GM23338 (cell line): ENCODE results near the gene AMER1. TPM values are rescaled to one million over a fixed set of nuclear protein-coding genes. Genes with fewer than 3 reads are reported as not detected.

Experiments
- ATAC-seq: fragments of 200-7000 bp; cut with Tn5 transposase; 3 replicates; pipeline ENCODE4 v1.9.1; 2020
- DNase-seq: peaks from one replicate; pipeline ENCODE4 v3.0.0-alpha.2; 2015; ENCODE audit warnings: low spot score
- H2AFZ ChIP-seq: fragments of 200-600 bp; sonication (generic); 2 replicates; pipeline ENCODE4 v1.8.0; 2016; ENCODE audit warnings: antibody characterized with exemption, mild to moderate bottlenecking, moderate library complexity
- H3F3A ChIP-seq: fragments of 200-600 bp; sonication (generic); replicated peaks from 2 replicates; pipeline ENCODE4 v1.8.0; 2017; ENCODE audit warnings: antibody characterized with exemption, mixed run types, low read depth
- H3K27ac ChIP-seq: fragments of 200-600 bp; sonication (generic); 2 replicates; pipeline ENCODE4 v1.6.1; 2016; ENCODE audit warnings: low read depth
- H3K27me3 ChIP-seq: fragments of 200-600 bp; sonication (generic); 2 replicates; pipeline ENCODE4 v1.8.0; 2016; ENCODE audit warnings: mild to moderate bottlenecking, mixed run types, moderate library complexity; ENCODE audit not compliant: insufficient read depth
- H3K36me3 ChIP-seq: fragments of 200-600 bp; sonication (generic); 2 replicates; pipeline ENCODE4 v1.8.0; 2016; ENCODE audit warnings: mild to moderate bottlenecking; ENCODE audit not compliant: insufficient read depth
- H3K4me1 ChIP-seq: fragments of 200-600 bp; sonication (generic); 2 replicates; pipeline ENCODE4 v1.8.0; 2016; ENCODE audit warnings: mild to moderate bottlenecking, moderate library complexity; ENCODE audit not compliant: insufficient read depth
- H3K4me2 ChIP-seq: fragments of 200-600 bp; sonication (generic); 2 replicates; pipeline ENCODE4 v1.7.1; 2017; ENCODE audit warnings: mixed run types
- H3K4me3 ChIP-seq: fragments of 200-600 bp; sonication (generic); 2 replicates; pipeline ENCODE4 v1.6.1; 2016; ENCODE audit warnings: mixed run types
- H3K79me2 ChIP-seq: fragments of 200-600 bp; sonication (generic); replicated peaks from 2 replicates; pipeline ENCODE4 v1.8.0; 2017; ENCODE audit warnings: mild to moderate bottlenecking; ENCODE audit not compliant: insufficient read depth
- H3K9me2 ChIP-seq: fragments of 200-600 bp; sonication (generic); 2 replicates; pipeline ENCODE4 v1.8.0; 2017; ENCODE audit not compliant: insufficient read depth
- H4K20me1 ChIP-seq: fragments of 200-600 bp; sonication (generic); replicated peaks from 2 replicates; pipeline ENCODE4 v1.8.0; 2017; ENCODE audit warnings: mild to moderate bottlenecking; ENCODE audit not compliant: insufficient read depth
- H3K27ac Mint-ChIP-seq: 2 replicates; pipeline ENCODE4 v1.8.0; 2020; ENCODE audit warnings: inconsistent platforms, mild to moderate bottlenecking, moderate library complexity, mixed read lengths
- H3K27me3 Mint-ChIP-seq: 3 replicates; pipeline ENCODE4 v1.8.0; 2022; ENCODE audit warnings: low read depth, mild to moderate bottlenecking, moderate library complexity, mixed read lengths, inconsistent platforms; ENCODE audit not compliant: insufficient read depth, poor library complexity
- H3K36me3 Mint-ChIP-seq: 3 replicates; pipeline ENCODE4 v1.8.0; 2021; ENCODE audit warnings: low read depth, mild to moderate bottlenecking, inconsistent platforms, moderate library complexity, mixed read lengths
- H3K4me1 Mint-ChIP-seq: 3 replicates; pipeline ENCODE4 v1.8.0; 2020; ENCODE audit warnings: mild to moderate bottlenecking, inconsistent platforms, mixed read lengths
- H3K4me3 Mint-ChIP-seq: 3 replicates; pipeline ENCODE4 v1.8.0; 2021; ENCODE audit warnings: moderate library complexity, mild to moderate bottlenecking, inconsistent platforms, mixed read lengths
- H3K9me3 Mint-ChIP-seq: 3 replicates; pipeline ENCODE4 v1.8.0; 2020; ENCODE audit warnings: moderate library complexity, mild to moderate bottlenecking, inconsistent platforms, mixed read lengths
- CREB1 ChIP-seq: fragments of 250-450 bp; sonication (Bioruptor Pico); IDR thresholded peaks from 2 replicates; pipeline ENCODE4 v1.5.0; 2020; ENCODE audit warnings: low read depth, mild to moderate bottlenecking, moderate library complexity
- EZH2phosphoT487 ChIP-seq: fragments of 200-600 bp; sonication (generic); IDR thresholded peaks from one replicate; pipeline ENCODE4 v1.8.1; 2018; ENCODE audit warnings: antibody characterized with exemption; ENCODE audit not compliant: unreplicated experiment
- JUNB ChIP-seq: IDR thresholded peaks from one replicate; pipeline ENCODE4 v1.6.1; 2016; ENCODE audit warnings: antibody characterized with exemption; ENCODE audit not compliant: unreplicated experiment
- NANOG ChIP-seq: IDR thresholded peaks from 2 replicates; pipeline ENCODE4 v1.6.1; 2016; ENCODE audit warnings: antibody characterized with exemption, borderline replicate concordance
- POLR2AphosphoS5 ChIP-seq: IDR thresholded peaks from 2 replicates; pipeline ENCODE4 v1.6.1; 2016; ENCODE audit warnings: antibody characterized with exemption, low read depth
- STAT1 ChIP-seq: IDR thresholded peaks from one replicate; pipeline ENCODE4 v1.6.1; 2016; ENCODE audit warnings: antibody characterized with exemption; ENCODE audit not compliant: unreplicated experiment
- ZNF331 ChIP-seq: fragments of 250-450 bp; sonication (Bioruptor Pico); IDR thresholded peaks from 2 replicates; pipeline ENCODE4 v1.5.0; 2020; ENCODE audit warnings: low read depth, mild to moderate bottlenecking, moderate library complexity
- polyA plus RNA-seq: library from polyadenylated mRNA; unstranded; fragments of >200 nt; fragmentation: Nextera tagmentation; extraction: Ambion mirVana; gene quantifications from 2 replicates; pipeline ENCODE4 v1.2.1, GENCODE V29; 2016
- total RNA-seq: library from RNA; depleted of rRNA; stranded (reverse); fragments of >200 nt; shearing (Covaris generic); gene quantifications from 2 replicates; pipeline ENCODE4 v1.2.3, GENCODE V29; 2014
- TF ChIP-seq, protein P1 (sequence below), 2 experiments: fragments of 200-600 bp in 1 of 2; sonication (generic) in 1 of 2; conservative IDR thresholded peaks; 2 replicates each; pipeline versions ENCODE4 v1.5.1 to v1.6.1; 2016 to 2017; ENCODE audit warnings: antibody characterized with exemption in 2 of 2, low read depth in 2 of 2, mild to moderate bottlenecking in 2 of 2, moderate library complexity in 1 of 2
- TF ChIP-seq, protein P2 (sequence below): IDR thresholded peaks from 2 replicates; pipeline ENCODE4 v1.6.1; 2016; ENCODE audit warnings: antibody characterized with exemption

AMER1 gene
- total and polyA plus RNA-seq, 2 experiments from 2014 or later: 0.48 to 10.9 TPM

DNA sequence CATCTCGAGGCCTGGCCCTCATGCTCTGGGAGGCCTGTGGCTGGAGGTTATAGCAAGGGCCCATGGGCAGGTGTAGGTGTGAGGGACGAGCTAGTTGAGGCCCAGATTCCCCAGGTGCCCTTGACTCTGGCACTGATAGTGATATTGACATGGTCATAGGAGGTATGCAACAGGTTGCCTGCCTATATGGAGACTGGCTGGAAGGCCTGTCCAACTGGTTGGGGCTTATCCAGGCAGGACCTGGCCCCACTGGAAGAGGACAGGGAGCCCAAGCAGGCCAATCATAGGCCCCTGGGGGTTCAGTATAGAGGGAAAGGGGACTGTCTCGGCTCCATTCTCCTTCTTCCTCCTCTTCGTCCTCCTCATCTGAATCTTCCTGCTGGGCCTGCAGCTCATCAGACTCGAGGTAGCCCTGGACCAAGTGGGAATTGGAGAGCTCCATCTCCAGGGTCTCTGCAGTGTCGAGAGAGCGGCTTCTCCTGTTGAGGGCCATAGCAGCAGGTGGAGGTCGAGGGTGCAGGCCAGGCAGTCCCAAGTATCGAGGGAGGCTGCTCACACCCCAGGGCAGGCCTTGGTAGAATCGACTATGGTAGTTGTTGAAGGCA, 15.3 kb downstream of the AMER1 start:
- Histone ChIP-seq H3F3A (no peaks in the 10 kb centered on the region), H4K20me1 (no peaks in the 10 kb centered on the region), H3K27ac (no peak overlapping the region), H3K9me2 (no peaks in the 10 kb centered on the region), H3K27me3 (no peaks in the 10 kb centered on the region), H3K36me3 (no peaks in the 10 kb centered on the region), H3K4me1 (no peaks in the 10 kb centered on the region), H2AFZ (no peak overlapping the region), H3K4me2 (no peak overlapping the region), H3K4me3 (no peak overlapping the region), H3K79me2 (no peaks in the 10 kb centered on the region)
- peaks cover 20% of the 10 kb centered on the region for H3K36me3 Mint-ChIP-seq
- H3K27ac Mint-ChIP-seq: no peak overlapping the region
- no peak overlapping the region for H3K4me3 Mint-ChIP-seq
- no peaks in the 10 kb centered on the region for H3K27me3 Mint-ChIP-seq
- DNase-seq (no peak), ATAC-seq (no peak)
- no peaks in the 10 kb centered on the region for H3K9me3 Mint-ChIP-seq
- TF ChIP-seq EZH2phosphoT487: no peak
- TF ChIP-seq, protein P1, sequence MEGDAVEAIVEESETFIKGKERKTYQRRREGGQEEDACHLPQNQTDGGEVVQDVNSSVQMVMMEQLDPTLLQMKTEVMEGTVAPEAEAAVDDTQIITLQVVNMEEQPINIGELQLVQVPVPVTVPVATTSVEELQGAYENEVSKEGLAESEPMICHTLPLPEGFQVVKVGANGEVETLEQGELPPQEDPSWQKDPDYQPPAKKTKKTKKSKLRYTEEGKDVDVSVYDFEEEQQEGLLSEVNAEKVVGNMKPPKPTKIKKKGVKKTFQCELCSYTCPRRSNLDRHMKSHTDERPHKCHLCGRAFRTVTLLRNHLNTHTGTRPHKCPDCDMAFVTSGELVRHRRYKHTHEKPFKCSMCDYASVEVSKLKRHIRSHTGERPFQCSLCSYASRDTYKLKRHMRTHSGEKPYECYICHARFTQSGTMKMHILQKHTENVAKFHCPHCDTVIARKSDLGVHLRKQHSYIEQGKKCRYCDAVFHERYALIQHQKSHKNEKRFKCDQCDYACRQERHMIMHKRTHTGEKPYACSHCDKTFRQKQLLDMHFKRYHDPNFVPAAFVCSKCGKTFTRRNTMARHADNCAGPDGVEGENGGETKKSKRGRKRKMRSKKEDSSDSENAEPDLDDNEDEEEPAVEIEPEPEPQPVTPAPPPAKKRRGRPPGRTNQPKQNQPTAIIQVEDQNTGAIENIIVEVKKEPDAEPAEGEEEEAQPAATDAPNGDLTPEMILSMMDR (conservative IDR thresholded peaks at IDR 0.05; ENCODE audit: low read depth in 2 of 2): no peak
- H3K4me1 Mint-ChIP-seq: peaks cover 3% of the 10 kb centered on the region; the same call in 1 of the 3 replicates

DNA sequence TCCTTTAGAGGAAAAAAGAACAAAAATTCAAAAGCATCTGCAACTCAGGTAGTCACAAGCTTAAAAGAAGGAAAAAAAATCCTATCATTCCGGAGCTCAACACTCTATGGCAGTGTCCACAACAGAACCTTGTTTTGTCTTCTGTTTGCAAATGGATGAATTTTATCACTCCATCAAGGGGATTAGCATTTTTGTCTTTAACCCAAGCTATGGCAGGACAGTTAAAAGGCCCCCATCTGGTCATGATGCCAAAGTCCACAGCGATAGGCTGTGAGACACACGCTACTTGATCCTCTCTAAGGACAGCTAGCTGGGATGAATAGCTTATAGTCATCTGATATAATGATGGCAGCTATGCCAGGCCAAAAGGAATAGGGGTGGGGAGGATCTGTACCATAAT, 16.6 kb downstream of the AMER1 start:
- Histone ChIP-seq H3F3A (no peaks in the 10 kb centered on the region), H3K4me2 (no peak overlapping the region), H3K79me2 (no peaks in the 10 kb centered on the region), H3K27ac (no peak overlapping the region), H3K4me1 (no peaks in the 10 kb centered on the region), H4K20me1 (no peaks in the 10 kb centered on the region), H3K27me3 (no peaks in the 10 kb centered on the region), H3K9me2 (no peaks in the 10 kb centered on the region), H3K36me3 (no peaks in the 10 kb centered on the region), H2AFZ (no peak overlapping the region), H3K4me3 (no peak overlapping the region)
- Mint-ChIP-seq H3K36me3 (peaks cover 20% of the 10 kb centered on the region), H3K27me3 (no peaks in the 10 kb centered on the region), H3K4me3 (no peak overlapping the region), H3K4me1 (peaks cover 2% of the 10 kb centered on the region; the same call in 1 of the 3 replicates), H3K9me3 (no peaks in the 10 kb centered on the region), H3K27ac (no peak overlapping the region)
- DNase-seq (no peak), ATAC-seq (no peak)
- no peak for TF ChIP-seq EZH2phosphoT487
- TF ChIP-seq, protein P1 (conservative IDR thresholded peaks at IDR 0.05; ENCODE audit: low read depth in 2 of 2): no peak
- no peak for TF ChIP-seq JUNB
- TF ChIP-seq POLR2AphosphoS5: no peak

DNA sequence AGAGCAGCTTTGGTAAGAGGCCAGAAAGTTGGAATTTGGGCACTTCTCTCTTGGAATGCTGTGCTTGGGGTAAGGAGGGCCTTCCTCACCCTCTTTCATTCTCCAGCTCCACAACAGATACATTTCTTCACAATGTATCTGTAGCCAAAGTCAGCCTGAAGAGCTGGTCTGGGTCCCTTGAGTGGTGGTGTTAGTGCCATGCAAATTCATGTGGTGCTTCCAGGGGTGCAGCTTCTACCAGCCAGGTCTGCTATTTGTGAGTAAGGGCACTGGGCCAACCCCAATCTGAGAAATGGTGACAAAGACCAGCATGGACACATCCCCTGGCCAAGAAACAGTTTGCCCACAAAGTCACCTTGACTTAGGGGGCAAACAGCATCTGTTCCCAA, 17.8 kb downstream of the AMER1 start:
- H2AFZ ChIP-seq: no peak overlapping the region
- ATAC-seq (no peak), DNase-seq (no peak)
- Mint-ChIP-seq H3K27me3 (no peaks in the 10 kb centered on the region), H3K4me3 (no peak overlapping the region), H3K36me3 (peaks cover 15% of the 10 kb centered on the region), H3K4me1 (peaks cover 2% of the 10 kb centered on the region; the same call in 1 of the 3 replicates), H3K27ac (no peak overlapping the region), H3K9me3 (no peaks in the 10 kb centered on the region)
- H3K27me3 ChIP-seq: no peaks in the 10 kb centered on the region
- H3F3A ChIP-seq: no peaks in the 10 kb centered on the region
- H3K4me3 ChIP-seq: no peak overlapping the region
- no peaks in the 10 kb centered on the region for H3K4me1 ChIP-seq
- no peak overlapping the region for H3K4me2 ChIP-seq
- no peaks in the 10 kb centered on the region for H3K9me2 ChIP-seq
- H3K36me3 ChIP-seq: no peaks in the 10 kb centered on the region
- no peaks in the 10 kb centered on the region for H3K79me2 ChIP-seq
- H4K20me1 ChIP-seq: no peaks in the 10 kb centered on the region
- H3K27ac ChIP-seq: no peak overlapping the region
- TF ChIP-seq JUNB (no peak), NANOG (no peak), STAT1 (no peak), CREB1 (no peak), ZNF331 (no peak)
- TF ChIP-seq, protein P2, sequence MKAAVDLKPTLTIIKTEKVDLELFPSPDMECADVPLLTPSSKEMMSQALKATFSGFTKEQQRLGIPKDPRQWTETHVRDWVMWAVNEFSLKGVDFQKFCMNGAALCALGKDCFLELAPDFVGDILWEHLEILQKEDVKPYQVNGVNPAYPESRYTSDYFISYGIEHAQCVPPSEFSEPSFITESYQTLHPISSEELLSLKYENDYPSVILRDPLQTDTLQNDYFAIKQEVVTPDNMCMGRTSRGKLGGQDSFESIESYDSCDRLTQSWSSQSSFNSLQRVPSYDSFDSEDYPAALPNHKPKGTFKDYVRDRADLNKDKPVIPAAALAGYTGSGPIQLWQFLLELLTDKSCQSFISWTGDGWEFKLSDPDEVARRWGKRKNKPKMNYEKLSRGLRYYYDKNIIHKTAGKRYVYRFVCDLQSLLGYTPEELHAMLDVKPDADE: no peak
